Right kidney (tissue), 1 donor: ENCODE measurements around the gene TMEM132C.

Experiments
- DNase-seq: peaks from one replicate; pipeline ENCODE4 v3.0.0-alpha.2; 2016

The TMEM132C gene

DNA sequence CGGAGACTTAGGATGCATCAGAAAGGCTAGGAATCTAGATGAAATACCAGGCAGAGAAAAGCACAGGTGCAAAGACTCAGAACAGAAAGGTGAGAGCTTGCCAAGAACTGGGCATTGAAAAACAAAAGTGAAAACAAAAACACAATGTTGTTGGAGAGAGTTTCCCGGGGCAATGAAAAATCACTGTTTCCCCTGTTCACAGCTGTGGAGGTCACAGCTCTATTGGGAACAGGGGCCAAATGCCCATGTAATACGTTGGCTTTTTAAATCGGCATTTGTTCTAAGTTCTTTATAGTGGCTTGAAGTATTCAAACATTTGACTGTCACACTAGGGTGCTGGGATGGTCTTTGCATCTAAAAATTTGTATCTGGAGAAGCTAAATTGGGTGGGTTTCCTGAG, 448.5 kb downstream of the TMEM132C start:
- no peak for DNase-seq

- no peak for DNase-seq
These were observed 457.6 kb downstream of the TMEM132C start for GRCh38 chr12:128724468-128725046.

DNA sequence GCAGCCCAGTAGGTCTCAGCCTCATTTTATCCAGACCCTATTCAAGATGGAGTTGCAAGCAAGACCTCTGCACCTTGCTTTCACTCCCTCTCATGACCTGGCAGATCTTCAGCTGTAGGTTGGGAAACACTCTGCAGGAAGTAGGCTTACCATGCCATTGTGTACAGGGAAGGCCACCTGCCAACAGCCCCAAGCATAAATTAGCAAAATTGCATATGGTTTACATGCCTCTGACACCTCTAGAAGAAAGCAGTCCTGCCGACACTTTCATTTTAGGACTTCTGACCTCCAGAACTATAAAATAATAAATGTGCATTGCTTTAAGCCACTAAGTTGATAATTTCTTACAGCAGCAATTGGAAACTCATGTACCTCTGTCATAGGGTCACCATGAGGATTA, 459.9 kb downstream of the TMEM132C start:
- DNase-seq = no peak

DNA sequence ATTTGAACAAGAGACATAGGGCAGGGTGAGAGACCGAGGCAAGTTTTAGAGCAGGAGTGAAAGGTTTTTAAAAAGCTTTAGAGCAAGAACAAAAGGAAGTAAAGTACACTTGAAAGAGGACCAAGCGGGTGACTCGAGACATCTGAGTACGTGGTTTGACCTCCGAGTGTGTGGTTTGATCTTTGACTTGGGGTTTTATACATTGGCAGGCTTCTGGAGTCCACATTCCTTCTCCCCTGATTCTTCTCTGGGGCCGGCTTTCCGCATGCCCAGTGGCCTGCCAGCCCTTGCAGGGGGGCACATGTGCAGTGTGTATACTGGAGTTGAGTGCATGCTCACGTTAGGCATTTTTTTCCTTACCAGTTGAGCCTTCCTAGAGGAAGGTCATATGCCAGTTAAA, 460.5 kb downstream of the TMEM132C start:
- no peak for DNase-seq

DNA sequence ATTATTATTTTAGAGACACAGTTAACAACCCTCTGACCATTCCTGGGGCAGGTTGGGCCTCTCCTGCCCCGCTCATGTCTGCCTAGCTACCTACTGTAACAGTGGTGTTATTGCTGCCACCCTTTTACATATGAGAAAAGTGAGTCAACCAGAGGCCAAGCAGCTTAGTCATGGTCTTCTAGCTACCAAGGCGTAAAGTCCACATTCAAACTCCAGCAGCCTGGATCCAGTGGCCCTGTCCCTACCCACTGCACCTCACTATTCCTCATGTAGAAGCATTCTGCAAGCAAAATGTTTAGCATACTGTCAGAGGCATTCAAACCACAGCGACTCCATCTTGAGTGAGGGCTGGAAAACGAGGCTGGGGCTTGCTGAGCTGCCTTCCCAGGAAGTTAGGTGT, 461.0 kb downstream of the TMEM132C start:
- DNase-seq = no peak

GRCh38 chr12:128729628-128730121, 462.7 kb downstream of the TMEM132C start:
- DNase-seq = no peak

GRCh38 chr12:128734371-128734770, 467.4 kb downstream of the TMEM132C start:
- DNase-seq = no peak

- no peak for DNase-seq
These were observed 470.5 kb downstream of the TMEM132C start for GRCh38 chr12:128737292-128737966.

DNA sequence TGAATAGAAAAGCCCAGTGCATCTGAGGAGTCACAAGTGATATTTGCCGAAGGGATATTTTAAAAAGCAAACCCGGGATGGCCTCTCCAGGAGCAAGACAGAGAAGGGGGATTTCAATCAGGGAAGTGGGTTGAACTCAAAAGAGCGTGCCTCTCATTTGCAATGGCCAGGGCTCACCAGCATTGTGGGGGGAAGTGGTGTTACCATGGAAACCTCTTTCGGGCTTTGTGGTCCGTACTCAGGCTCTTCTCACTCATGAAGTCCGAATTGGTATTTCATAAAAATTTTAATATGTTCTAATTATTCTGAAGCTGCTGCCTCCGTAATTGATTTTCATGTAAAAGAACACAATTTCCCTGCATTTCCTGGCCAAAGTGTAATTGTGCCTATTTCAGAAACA, 476.9 kb downstream of the TMEM132C start:
- DNase-seq = no peak

GRCh38 chr12:128745772-128746689, 479.1 kb downstream of the TMEM132C start:
- no peak for DNase-seq

- DNase-seq = no peak
These were observed 480.5 kb downstream of the TMEM132C start for GRCh38 chr12:128747441-128747840.

- DNase-seq = no peak
These were observed 485.4 kb downstream of the TMEM132C start for GRCh38 chr12:128752386-128752785.

- no peak for DNase-seq
These were observed 486.5 kb downstream of the TMEM132C start for GRCh38 chr12:128753438-128753837.

GRCh38 chr12:128754275-128754674, 487.3 kb downstream of the TMEM132C start:
- DNase-seq = no peak

DNA sequence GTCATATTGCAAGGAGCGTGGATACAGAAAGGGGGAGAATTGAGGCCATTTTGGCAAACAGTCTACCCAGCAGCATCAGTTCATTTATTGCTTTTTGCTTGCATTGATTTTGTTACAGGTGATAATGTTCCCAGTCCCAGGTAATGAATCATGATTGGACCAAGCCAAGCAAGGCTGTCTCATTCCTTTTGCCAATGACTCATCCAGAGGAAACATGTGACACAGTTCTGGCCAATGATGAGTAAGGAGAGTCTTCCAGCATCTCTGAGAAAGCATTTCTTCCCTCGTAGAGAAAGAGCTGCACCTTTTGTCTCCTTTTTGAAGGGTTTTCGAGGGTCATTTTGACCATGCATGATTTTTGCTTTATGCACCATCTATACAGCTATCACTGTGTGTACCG, 488.6 kb downstream of the TMEM132C start:
- no peak for DNase-seq
